Stimulated activated CD8-positive, alpha-beta memory T cell treated with anti-CD3 and anti-CD28 coated beads, Interleukin-4, amount 100 ng/mL, for 4 hours (primary cell): ENCODE measurements around the gene DAB1.

Source experiments
- DNase-seq, 2 donors: peaks; one replicate each; pipeline ENCODE4 v3.0.0-alpha.2; 2020; ENCODE audit warnings: low read depth in 2 of 2, low spot score in 1 of 2

The DAB1 gene

DNA sequence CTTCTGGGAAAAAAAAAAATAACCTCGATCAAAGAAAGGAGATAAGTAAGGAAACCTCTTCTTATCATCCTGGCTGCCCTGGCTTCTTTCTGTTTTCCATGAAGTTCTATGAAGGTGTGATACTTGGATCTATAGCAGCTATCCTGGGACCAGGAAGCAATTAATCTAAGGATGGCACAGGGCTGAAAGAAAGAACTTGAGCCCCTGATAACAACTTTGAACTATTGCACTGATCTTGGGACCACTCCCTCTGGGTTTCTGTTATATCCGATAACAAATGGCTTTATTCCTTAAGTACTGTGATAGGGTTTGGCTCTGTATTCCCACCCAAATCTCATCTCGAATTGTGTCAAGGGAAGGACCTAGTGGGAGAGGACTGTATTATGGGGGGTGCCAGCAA lies 104.1 kb downstream of the DAB1 start:
- no peak for DNase-seq

DNA sequence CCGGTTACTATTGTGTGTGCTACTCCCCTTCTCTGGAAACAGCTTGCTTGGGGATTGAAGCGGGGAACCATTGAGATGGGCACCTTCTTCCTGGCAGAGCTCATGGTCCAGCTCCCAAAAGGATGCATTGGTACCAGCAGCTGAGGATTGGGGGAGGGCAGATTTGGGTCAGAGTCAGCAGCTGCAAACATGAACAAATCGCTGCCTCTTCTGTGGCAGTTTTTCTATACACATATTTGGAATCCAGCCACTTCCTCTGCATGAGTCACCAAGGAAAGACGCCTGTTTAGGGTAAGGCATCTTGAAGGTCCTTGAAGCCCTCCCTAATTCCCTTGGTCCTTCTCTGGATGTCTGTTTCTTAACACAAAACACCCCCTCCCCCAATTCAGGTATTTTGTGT lies 104.7 kb downstream of the DAB1 start:
- DNase-seq = no peak

DNA sequence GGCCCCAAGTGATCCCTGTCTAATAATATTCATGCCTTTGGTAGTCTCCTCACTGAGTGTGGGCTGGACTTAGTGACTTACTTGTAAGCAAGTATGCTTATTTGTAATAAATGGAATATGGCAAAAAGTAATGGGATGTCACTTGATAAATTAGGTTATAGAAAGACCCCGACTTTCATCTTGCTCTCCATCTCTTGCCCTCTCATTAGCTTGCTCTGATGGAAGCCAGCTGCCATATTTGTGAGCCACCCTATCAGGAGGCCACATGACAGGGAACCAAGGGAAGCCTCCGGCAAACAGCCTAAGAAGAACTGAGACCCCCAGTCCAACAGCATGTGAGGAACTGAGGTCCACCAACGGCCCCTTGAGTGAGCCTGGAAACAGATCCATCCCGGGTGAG lies 107.0 kb downstream of the DAB1 start:
- DNase-seq = no peak

DNA sequence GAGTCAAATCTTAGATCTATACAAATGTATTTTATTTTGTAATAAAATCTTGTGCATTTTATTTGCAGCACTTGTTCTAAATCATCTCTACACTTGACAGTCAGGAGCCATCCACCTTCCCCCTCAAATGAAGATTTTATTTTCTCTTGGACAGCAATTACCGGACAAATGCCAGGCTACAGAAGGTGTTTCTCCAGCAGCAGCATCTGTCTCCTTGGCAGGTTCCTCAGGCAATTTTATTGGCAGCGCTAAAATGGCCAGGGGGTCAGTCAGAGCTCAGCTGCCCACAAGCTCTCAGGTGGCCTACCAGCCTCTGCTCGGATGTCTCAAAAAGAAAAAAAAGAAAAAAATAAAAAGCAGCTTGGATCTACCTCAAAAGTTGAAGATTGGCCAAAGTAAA lies 107.6 kb downstream of the DAB1 start:
- DNase-seq = no peak

DNA sequence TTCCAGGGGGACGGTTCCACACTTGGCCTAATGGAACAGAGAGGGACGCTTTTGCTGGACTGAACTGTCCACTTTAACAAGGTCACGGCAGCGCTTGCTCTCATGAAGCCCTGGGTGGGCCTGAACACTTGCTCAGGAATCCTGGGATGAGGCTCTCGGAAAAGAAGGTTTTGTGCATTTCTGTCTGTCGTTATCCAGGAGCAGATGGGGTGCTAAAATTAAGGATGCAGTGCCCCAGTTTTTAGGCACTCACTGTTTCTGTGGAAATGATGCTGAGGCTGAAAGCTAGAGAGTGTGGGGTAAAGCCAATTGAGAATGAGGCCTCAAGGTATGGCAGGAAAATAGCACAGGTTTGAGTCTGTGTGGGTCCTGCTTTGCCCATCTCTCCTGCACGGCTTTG lies 111.0 kb downstream of the DAB1 start:
- DNase-seq = no peak

DNA sequence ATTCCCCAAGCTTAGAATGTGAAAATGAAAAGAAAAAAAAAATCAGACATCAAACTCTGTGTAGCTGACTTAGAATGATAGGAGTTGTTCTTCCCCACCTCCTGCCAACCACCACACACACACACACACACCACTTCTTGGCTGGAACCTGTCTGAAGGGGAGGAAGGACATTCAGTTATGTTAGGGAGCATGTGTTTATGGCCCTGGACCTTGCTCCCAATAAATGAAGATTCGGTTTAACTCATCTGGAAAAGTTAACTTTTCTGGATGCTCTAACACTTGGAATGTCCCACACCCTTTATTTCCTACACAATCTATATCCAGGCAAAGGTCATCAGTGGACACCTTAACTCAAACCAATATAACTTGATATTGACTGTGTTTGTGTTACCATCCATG lies 112.4 kb downstream of the DAB1 start:
- no peak for DNase-seq

DNA sequence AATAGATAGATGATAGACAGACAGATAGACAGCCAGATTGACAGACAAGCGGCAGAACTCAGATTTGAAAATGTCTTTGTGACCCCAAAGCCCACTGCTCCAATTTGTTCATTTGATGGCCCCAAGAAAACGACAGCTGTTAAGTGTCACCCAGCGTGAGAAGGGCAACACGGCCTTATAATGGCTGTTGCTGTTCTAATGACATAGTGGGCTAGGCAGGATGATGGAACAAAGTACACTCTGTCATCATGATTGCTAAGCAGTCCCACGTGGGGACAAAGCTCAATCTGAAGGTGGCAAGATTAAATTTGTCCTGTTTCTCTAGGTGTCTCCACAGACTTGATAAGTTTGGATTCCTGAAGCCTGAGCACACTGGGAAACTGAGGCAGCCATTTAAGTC lies 112.9 kb downstream of the DAB1 start:
- no peak for DNase-seq

DNA sequence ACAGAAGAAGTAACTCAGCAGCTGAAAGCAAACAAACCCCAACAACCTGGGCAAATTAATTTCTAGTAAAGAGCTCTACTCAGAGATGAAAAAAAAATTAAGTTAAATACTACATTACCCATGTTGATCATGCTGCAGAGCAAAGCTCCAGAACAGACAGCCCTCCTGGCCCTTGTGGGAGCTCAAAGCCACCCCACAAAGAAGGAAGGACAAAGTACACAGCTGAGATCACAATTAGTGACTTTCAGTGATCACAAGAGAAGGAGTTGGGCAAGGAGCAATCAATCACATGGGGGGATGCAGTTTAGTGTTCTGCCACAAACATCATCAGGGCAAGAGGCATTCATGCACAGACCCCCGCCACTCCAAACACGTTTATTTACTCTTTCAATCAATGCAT lies 114.2 kb downstream of the DAB1 start:
- DNase-seq = no peak

DNA sequence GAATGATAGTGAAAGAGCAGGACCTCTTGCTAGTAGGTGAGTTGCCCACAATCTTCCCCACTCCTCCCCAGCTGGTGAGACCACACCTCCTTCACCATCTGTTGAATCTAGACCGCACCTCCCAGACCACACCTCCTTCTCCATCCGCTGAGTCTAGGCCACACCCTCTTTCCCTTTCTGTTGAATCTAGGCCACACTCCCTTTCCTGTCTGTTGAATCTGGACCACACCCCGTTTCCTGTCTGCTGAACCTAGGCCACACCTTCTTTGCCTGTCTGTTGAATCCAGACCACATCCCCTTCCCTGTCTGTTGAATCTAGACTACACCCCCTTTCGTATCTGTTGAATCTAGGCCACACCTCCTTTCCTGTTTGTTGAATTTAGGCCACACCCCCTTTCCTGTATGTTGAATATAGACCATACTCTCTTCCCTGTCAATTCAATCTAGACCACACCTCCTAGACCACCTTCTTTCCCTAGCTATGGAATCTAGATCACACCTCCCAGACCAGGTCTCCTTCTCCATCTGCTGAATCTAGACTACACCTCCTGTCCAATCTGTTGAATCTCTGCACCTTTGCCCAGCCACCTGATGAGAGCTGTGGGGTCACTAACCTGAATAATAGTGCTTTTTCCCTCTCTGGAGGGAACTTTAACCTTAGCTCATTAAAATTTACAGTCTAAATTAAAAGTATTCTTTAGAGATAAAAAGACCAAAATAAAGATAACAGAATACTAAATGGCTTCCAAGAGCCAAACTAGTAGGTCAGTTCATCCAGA lies 116.3 kb downstream of the DAB1 start:
- peak; percentile 2 to 8 for DNase-seq

DNA sequence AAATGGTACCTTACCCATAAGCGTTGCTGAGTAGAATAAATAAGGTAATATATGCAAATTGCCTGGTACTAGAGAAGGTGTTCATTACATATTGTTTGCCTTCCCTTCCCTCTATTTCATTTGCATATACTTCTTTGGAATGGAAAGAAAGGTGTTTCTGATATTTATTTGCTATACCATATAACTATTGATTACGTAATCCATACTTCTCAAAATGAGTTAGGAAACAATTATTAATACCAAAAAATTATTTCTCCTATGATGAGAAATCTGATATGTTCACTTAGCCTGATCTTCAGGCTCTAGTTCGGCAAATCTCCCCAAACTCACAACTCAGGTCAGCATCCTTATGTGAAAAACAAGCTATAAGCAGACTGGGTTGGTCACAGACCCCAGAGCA lies 119.3 kb downstream of the DAB1 start:
- DNase-seq = no peak

DNA sequence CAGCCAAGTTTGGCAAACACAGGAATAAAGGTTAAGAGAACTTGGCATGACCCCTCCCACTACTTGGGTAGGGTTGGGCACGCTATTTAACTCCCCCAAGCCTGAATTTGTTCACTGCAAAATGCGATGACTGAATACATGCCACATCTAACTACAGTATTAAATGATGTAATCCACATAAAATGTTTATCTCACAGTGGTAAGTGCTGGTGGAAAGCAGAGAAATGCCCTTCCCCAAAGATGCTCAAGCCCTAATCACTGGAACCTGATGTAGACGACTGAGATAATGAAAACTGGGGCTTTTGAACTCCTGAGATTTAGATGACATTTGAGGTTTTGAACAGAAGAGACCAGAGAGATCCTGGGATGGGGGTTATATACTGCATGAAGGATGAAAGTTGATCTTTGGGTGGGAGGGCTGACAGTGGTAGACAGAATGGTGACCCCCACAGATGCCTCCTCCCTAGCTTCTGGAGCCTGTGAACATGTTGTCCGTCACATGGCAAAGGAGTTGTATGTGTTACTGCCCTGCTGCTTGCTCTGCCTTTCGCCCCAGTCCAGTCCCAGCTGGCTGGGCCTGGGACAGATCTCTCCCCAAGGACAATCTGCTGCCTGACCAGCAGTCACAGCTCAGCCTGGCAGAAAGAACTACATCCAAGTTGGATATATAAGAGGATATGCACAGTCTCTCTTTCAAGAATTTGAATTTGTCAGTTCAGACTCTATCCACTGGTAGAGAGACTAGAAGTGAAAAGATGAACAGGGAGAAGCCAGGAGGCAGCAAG lies 120.9 kb downstream of the DAB1 start:
- no peak for DNase-seq

DNA sequence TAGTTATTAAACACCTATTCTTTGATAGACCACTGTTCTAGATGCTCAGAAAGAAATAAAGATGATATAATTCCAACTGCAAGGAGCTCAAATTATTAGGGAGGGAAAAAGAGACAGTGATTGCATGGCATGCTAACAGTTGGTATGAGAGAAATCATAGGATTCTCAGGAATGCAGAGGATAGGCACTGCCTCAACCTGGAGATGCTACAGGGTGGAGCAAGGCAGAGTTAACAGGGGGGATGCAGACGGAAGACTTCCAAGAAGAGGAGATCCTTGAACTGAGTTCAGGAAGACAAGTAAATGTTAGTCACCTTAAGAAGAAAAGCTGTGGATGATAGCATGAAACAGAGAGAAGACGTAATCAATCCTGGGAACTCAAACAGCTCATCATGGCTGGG lies 123.7 kb downstream of the DAB1 start:
- DNase-seq = no peak

DNA sequence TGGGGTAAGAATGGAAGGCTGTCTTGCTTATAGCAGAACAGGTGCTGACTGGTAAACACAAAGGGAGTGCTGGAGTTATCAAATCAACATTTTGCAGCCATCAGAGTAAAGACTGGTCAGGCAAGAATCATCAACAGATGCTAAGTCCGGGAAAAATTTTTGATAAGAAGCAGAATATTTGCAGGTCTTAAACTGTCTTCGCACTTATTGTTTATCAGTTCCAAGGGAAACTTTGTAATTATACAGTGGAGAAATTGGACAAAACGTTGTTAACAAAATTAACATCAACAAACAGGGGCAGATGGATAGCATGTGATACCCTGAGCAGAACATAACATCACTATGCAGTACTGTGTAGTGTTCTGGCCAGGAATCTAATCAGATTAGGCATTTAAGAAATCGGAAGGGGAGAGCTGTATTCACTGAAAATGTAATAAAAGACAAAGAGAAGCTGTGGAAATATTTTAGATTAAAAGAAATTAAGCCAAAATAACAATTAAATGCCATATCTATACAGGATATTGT lies 127.1 kb downstream of the DAB1 start:
- no peak for DNase-seq

DNA sequence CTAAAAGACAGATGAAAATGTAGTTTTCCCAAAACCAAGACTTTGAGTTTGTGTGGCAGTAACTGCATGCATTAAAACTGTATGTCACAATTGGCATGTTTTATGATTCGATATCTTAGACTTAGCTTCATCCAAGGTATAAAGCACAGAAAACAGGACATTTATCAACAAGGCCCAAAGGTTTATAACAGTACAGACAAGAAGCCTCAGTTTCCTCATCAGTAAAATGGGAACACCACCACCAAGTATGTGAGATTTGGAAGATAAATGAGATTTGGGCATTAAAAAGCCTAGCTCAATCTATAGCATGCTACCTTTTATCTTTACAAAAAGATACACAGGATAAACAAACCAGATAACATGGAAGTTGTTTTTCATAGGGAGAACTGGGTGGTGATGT lies 128.5 kb downstream of the DAB1 start:
- DNase-seq = no peak

DNA sequence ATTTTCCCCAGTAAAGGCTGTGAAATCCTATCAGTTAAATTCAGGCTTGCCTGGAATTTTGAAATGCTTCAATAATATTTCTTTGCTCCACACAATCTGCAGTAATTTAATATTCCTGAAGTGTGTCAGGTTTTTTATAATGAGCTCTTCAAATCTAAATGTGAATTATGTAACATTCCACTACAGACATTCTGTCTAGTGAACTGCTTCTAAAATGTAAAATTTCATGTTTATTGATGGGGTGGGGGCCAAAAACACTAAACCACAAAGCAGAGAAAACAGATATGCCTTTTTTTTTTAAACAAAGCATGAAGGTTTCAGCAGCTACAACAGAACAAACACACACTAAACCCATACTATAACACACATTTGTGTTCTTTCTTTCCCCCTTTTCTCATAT lies 129.7 kb downstream of the DAB1 start:
- DNase-seq = no peak

DNA sequence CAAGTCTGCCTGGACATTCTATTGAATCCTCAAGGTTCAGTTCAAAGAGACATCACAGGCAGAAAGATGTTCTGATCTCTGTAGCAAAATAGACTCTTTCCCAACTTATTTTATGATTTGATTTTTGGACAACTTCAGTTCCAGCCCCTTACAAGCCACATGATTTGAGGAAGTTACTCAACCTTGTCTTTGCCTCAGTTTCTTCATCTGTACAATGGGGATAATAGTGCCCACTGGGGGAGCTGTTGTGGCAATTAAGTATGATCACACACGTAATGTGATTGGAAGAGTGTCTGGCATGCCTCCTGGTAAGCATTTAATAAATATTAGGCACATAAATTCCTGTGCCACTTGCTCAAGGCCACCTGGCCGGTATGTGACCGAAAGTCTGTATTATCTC lies 130.6 kb downstream of the DAB1 start:
- no peak for DNase-seq

DNA sequence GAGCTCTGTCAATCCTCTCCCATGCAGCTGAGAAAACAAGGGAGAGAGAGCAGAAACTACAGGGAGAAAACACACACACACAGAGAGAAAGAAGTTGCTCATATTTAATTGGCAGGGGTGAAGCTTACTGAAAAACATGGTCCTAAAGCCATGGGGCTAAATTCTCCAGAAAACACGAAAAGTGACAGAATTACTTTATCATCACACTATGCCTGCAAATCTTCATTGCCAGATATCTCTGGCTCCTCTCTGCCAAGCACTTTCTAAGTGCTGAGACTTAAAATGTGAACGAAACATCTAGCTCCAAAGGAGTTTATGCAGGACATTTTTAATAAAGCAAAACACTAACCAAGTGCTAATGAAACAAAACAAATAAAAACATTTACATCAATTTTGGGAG lies 134.1 kb downstream of the DAB1 start:
- no peak for DNase-seq

DNA sequence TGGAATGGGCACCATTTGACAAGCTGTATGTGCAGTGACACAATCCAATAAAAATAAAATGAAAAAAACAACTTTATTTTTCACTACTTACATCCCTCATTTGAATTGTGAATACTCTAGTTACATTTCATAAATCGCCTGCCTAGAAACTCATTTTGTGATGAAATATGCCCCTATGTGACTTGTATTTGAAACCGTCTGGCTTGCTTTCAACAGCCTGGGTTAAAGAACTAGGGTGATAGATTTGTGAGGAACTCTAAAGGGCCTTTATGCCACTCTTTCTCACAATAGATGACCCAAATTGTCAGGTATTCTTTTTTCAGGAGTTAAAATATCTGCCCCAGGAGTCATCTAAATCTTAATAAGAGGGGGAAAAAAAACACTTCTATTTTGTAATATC lies 137.9 kb downstream of the DAB1 start:
- no peak for DNase-seq

DNA sequence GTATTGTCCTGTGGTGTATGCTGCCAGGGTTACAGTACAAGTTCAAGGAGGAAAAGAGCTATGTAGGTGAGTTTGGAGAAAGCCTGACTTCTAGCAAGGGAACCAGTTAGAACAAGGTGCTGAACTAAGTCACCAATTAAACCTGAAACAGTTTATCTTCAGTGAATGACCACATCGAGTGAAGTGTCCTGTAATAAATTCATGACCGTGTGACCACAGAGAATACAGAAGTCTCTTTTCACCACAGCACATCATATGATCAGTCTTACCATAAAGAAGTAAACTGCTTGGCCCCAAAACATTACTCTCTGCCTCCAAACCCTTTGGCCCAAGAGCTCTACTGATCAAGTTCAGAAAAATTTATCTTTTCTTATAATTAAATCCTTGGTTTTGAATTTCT lies 141.4 kb downstream of the DAB1 start:
- no peak for DNase-seq

DNA sequence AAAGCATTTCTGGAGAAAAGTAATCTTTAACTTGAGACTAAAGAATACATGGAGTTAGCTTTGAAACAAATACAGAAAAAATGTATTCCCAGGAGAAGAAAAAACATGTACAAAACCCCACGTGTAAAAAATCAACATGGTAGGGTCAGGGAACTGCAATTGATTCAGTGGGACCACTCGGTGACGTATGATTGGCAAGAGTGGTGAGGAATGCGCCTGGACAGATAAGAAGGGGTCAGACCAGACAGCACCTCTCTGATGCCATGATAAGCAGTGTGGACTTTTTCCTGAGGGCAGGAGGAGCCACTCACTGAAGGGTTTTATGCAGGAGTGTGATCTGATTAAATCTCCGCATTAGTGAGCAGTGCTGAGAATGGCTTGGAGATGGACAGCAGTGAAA lies 142.5 kb downstream of the DAB1 start:
- DNase-seq = no peak

DNA sequence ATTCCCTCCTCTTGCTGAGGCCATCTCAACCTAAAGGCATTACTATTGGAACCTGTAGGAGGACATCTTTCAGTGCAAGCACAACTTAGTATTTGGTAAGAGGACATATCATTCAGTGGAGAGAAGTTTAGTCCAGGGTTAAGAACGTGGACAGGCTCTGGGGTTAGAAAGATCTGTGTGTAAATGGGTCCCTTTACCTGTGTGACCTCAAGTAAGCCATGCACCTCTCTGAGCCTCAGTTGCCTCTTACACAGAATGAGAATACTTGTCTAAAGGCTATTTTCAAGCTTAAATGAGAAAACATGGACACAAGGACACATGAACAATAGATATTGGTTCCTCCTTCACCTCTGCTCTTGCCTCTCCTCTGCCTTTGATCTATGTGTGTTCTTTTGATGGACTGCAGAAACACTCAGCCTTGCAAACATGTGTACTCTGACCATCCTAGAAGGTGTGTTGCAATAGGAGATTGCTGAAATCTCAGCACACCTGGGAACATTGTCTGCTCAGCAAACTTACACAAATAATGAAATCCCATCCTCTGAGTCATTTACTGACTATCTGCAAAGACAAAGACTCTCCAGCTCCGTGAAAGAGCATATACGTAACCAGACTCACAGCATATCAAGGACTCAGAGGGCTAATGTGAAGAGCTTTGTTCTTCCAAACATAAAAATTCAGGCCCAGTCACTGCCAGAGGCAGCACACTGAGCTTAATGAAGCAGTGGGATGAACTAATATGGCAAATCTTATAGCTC lies 143.8 kb downstream of the DAB1 start:
- no peak for DNase-seq

DNA sequence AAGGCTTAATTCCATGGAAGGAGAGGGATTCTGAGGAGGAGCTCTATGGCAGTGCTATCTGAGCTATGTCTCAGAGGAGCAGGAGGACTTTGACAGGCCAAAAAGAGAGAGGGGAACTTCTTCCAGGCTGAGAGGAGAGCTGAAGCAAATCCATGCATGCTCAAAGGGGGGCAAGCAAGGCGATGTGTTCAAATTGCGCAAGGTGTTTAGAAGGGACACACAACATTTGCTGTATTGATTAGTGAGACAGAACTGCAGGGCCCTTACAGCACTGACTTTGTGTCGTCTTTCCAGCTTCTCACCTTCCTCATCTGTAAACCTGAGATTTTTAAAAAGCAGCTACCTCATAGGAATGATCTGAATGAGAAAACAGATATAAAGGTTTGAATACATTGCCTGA lies 145.3 kb downstream of the DAB1 start:
- no peak for DNase-seq
